ENCODE results near the gene BIRC7.

The BIRC7 gene, protein sequence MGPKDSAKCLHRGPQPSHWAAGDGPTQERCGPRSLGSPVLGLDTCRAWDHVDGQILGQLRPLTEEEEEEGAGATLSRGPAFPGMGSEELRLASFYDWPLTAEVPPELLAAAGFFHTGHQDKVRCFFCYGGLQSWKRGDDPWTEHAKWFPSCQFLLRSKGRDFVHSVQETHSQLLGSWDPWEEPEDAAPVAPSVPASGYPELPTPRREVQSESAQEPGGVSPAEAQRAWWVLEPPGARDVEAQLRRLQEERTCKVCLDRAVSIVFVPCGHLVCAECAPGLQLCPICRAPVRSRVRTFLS

DNA sequence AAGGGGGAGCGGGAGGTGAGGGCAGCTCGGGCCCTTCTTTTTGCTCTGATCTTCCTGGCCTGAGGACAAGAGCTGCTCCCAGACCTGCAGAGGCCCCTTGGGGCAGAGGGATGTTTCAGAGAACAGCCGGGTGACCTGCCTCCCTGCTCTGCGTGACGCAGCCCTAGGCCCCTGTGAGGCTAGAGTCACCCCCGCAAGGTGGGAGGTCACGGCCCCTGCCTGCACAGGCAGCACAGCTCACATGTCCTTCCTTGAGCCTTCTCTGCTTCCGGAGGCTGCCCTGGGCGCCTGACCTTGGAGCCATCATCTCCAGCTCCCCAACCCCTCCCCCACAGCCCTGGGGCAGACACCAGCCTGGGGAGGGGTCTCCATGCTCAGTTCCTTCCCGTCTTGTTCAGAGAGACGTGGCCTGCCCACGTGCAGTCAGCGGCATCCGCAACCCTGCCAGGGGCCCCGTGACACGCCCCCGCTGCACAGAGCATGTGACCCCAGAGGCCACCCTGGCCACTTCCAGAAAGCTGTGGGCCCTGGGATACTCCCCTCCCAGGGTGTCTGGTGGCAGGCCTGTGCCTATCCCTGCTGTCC is at the start of gene BIRC7:
TSS of gene BIRC7 (plus strand) at position 507 of the 585 bp plus-strand sequence. CDS start 192 bp downstream, outside the sequence.
- no peak for DNase-seq (ENCODE audit: low read depth in 2 of 2)

DNA sequence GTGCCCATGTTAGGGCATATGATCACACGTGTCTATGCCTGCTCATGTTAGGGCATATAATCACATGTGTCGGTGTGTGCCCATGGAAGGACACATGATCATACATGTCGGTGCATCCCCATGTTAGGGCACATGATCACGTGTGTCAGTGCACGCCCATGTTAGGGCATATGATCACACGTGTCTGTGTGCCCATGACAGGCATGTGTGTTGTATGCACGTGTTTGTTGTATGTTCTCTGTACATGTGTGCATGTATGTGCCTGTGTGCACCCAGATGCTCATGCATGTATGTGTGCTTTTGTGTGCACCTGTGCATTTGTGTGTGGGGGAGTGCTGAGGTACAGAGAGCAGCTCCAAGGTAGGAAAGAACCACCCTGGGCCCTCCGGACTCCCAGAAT is 49.6 kb upstream of the BIRC7 start:
- DNase-seq (ENCODE audit: low read depth in 2 of 2), result no peak

DNA sequence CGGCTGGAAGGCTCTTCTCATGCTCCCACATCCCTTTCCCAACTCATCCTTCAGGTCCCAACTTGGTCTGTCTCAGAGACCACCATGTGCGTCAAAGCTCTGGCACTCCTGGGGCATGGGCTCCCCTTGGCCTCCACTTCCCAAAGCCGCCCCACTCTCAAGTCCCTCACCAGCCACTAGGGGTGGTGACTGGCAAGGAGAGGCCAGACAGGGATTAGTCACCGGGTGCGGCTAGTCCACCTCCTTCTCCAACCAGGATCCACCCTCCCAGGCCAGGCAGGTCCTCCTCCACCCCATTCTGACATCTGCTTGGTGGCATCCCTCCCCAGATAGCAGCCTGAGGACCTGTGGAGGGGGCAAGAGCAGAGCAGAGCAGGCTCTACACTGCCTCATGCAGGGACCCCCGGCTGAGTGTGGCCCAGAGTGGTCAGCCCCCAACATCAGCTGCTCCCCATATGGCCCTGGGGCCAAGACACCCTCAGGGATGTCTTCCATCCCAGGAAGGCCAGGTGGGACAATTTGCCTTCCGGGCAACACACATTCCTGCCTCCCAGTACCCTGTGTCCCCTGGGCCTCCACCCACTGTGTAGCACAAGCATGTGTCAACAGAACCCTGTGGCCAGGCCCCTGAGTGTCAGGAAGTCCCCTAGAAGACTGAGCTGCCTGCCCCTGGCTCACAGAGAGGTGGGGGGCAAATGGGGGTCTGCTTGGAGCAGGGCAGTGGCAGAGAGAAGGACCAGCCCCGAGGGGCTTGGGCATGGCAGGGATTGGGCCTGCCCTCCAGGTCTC is 49.0 kb upstream of the BIRC7 start:
- DNase-seq (ENCODE audit: low read depth in 2 of 2), result no peak

DNA sequence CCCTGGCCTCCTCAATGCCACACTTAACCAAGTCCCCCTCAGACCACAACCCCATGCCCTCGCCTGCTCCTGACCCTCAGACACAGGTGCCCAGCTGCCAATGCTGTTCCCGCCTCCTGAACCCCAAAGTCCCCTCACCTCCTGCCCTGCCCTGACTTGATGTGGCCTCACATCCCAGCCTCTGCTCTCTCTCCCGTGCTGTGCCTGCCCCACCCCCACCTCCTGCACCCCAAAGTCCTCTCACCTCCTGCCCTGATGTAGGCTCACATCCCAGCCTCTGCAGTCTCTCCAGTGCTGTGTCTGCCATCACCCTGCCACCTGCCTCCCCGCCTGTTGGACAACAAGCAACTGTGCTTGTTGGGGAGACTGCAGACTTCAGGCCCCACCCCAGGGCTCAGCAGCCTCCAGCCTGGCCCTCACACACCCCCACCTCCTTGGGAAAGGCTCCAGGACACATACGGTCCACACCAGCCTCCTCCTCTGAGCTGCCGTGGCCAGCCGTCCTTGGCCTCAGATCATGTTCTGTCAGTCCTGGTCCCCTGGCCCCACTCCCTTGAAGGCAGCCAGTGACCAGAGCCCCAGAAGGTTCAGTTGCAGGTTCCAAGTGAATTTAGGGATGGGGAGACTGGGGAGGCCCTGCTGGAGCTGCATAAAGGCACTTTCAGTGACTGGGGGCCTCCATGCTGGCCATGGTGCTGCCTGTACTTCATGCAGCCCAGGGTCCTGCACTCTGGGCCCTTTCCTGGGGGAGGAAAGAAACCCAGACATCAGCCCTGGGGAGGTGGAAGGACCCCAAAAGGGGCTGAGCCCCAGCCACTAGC is 48.2 kb upstream of the BIRC7 start:
- DNase-seq (ENCODE audit: low read depth in 2 of 2), result no peak

DNA sequence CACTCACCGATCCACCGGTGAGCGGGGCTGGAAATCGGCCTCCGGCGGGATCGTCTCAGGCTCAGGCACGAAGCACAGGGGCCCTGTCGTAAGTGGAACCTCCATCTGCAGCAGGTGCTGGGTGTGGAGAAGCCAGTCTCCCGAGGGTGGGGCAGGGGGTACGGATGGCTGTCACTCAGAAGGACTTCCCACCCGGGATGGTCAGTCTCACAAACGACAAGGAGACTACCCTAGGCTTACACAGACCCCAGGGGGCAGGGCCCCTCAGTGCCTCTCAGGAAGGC is 47.6 kb upstream of the BIRC7 start:
- no peak for DNase-seq (ENCODE audit: low read depth in 2 of 2)

DNA sequence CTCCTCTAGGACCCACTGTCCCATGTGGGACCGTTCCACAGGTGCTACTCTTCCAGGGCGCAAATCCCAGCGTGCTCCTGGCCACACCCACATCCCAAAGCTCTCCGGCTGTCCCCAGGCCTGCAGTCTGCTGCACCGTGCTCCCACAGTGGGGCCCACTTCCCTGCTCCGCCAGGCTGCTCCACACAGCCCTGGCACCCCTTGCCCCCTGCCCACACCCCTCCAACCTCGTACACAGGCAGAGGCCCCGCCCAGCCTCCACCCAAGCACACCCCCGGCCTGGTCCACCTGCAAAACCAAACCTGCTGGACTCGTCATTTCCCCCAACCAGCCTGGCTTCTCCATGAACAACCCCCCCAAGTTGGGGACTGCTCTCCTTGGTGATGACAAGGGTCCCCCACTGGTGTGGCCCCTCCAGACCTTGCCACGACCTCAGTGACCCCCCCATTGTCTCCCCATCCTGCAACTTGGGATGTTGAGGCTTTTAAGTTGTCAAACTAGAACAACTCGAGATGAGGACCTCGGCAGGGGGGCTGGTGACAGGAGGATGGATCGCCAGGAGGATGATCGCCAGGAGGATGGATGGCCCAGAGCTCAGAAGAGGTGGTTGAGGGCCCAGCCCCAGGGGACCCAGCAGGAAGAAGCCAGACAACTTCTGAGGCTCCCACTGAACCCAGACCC is 46.9 kb upstream of the BIRC7 start:
- no peak for DNase-seq (ENCODE audit: low read depth in 2 of 2)

DNA sequence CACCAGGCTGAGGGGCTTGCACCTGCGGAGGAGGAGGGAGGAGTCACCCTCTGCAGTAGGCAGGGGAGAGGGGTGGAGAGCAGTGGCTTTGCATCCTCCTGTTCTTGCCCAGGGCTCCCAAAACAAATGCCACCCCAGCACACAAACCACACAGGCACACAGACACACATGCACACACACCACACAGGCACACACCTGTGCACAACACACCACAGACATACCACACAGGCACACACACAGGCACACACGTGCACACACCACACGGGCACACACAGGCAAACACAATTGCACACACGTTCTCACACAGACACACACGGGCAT is 46.4 kb upstream of the BIRC7 start:
- DNase-seq (ENCODE audit: low read depth in 2 of 2), result no peak

DNA sequence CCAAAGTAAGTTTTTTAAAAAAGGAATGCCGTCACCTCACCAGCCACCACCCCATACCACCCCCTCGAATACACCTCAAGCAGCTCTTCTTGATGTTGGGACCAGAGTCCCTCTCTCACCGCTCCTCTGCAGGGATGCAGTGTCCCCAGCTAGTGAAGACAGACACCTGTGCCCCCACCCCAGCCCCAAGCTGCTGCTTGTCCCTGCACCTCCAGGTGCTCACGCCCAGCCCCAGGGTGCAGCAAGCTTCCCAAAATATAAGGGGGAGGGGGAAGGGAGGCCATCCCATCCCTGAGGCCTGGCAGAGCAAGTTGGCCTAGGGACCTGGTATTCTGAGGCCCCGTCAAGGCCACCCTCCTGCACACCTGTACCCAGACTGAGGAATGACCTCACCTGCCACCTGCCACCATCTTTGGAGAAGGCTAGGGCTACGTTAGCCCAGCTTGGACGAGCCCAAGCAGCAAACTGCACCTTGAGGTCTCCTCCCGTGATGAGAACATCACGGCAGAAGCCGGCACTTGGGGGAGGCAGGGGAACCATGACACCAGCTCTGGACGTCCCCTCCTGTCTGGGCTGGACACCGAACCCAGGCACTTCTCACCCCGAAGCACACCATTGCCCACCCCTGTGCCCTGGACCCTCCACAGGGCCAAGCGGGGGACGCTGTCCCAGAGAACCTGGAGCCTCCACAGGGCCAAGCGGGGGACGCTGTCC is 45.7 kb upstream of the BIRC7 start:
- DNase-seq (ENCODE audit: low read depth in 2 of 2), result no peak

DNA sequence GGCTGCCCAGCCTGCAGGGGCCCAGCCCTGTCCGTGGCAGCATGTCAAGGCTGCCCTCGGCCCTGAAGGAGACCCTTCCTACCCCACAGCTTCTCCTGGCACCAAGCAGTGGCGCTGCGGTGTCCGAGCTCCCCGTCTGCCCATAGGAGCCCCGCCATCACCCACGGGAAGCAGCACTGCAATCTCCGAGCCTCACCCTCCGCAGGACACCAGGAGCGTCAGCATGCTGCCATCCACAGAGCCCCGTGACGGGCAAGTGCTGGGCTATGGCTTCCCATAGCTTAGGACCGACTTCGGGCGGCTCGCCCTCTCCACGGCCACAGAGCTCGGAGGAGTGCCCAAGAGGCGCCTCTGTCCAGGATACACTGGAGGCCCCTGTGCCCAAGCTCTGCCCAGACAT is 44.9 kb upstream of the BIRC7 start:
- no peak for DNase-seq (ENCODE audit: low read depth in 2 of 2)

DNA sequence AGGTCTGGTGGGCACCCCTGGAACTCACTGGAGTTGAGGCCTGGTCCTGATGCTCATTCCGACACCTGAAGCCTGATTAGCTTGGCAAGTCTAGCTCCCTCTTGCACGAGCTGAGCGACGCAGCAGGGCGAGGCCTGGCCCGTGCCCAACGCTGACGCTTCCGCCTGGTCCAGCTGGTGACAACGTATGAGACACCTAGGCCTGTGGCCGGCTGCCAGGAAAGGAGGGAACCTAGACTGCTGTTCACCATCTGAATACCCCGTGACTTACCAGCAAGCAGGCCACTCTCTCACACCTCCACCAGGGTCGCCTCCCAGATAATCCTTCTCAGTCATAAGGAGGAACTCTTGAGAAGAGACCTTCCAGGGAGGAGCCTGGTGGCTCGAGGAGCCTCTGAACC is 44.3 kb upstream of the BIRC7 start:
- DNase-seq (ENCODE audit: low read depth in 2 of 2), result no peak

DNA sequence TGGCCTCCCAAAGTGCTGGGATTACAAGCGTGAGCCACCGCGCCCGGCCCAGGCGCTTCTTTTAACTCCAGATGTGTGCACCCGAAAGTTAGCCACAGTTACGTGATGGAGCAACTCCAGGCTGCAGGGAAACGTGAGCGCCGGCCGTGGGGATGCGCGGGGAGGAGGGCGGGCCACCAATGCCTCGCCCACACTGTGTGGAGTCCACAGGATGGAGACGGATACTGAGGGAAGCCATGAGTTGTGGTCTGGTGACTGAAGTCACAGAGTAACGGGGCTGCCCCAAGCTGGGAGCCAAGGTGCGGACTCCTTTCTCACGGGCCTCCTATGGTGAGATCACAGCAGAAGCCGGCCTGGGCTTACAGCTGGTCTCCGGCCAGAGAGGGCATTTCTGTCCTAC is 43.0 kb upstream of the BIRC7 start:
- DNase-seq (ENCODE audit: low read depth in 2 of 2), result no peak

DNA sequence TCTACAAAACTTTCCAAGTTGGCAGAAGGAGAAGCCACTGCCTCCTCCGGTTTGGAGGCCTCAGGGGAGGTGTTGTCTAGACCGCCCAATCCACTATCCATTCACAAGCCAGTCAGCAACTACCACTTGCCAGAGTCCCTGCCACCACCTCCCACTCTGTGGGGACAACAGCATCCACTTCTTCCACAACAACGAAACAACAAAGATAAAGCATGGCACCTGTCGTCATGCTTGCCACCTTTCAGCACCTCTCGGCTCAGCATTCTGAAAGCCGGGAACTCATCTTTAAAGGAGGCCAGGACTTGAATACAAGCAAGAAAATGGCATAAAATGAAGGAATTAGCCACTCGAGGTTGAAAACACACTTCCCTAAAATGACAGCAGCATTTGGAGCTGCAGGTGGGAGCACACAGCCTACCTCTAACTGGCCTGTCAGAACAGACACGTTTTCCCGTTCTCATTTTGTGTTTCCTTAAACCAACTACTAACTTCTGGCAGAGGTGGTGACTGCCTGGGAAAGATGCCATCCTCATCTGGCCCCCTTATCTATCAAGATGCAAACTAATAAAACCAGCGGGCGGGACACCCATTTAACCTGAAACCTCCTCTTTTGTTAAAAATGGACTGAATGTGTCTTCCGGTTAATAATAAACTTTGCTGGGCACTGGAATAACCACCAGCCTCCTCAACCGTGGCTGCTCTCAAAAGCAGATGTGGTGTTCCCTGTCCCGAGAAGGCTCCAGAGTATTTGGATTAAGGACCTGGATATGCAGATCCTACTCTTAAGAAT is 41.5 kb upstream of the BIRC7 start:
- no peak for DNase-seq (ENCODE audit: low read depth in 2 of 2)

DNA sequence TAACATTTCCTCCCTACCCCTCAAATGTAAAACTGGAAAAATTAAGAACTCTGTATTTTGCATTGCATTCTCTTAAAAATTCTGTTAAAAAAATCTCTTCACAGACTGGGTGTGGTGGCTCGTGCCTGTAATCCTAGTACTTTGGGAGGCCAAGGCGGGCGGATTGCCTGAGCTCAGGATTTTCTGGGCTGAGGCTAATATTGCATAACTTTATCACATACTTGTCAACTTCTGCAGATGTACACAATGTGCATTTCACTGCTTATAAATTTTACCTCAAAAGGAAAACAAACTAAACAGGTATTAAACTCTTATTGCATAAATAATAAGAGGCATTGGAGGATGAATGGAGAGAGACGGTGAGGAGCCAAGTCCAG is 40.9 kb upstream of the BIRC7 start:
- DNase-seq (ENCODE audit: low read depth in 2 of 2), result no peak

DNA sequence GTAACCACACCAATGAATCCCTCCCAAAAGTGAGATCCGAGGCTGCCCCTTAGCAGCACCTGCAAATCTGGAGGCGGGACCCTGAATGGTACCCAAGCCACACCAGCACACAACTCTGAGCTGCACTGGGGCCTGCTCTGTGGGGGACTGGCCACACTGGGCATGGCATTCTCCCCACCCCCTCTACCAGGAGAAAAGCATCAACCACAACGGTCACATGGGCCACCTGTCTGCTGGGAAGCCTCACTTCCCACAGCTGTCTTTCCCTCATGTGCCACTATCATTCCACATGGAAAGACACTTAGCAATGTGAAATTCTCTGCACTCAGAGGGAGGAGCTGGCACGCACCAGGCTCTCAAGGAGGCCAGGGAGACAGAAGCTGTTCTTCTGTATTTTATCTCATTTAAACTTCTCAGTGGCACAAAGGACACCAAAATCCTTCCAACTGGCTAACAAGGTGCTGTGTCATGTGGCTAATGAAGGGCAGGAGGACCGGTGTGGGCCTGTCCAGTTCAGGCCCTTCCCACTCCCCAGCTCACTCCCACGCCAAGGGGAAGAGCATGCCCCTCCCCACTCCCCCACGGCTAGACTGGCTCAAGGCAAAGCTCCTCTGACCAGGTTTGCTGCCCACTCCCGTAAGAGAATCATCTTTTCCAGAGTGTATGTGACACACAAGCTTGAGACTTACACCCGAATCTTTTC is 38.8 kb upstream of the BIRC7 start:
- DNase-seq (ENCODE audit: low read depth in 2 of 2), result no peak

DNA sequence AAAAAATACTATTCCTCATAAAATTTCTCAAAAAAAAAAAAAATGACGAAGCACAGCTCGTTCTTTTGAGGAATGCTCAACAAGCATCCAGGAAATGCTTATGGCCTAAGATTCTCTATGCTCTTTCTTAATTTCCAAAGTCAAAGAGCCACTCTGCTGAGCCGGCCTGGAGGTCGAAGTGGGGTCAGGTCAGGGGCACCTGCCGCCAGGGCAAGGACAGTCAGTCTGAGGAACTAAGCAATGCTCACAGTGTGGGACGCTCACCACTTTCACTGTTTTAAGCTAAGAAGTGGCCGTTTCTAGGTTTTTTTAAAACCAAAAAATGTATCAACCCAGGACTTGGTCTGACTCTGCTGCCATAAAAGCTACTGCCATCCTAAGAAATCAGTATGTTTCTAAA is 37.1 kb upstream of the BIRC7 start:
- no peak for DNase-seq (ENCODE audit: low read depth in 2 of 2)

DNA sequence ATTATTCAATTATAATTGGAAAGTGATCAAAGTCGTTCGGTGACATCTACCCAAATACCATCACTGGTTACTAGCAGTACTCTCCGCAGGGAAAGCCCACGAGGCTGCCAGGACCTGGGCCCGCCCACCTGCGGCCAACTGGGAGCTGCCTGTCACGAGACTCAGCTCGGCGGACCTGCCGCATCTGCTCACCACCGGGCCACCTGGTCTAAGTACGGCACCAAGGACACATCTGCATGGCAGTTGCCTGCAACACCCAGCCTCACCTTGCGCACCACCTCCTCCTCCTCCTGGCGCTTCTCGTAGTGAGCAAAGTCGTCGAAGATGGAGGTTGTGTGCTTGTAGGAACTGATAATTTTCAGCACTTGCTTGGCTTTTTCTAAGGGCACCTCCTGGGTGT is 33.7 kb upstream of the BIRC7 start:
- no peak for DNase-seq (ENCODE audit: low read depth in 2 of 2)

DNA sequence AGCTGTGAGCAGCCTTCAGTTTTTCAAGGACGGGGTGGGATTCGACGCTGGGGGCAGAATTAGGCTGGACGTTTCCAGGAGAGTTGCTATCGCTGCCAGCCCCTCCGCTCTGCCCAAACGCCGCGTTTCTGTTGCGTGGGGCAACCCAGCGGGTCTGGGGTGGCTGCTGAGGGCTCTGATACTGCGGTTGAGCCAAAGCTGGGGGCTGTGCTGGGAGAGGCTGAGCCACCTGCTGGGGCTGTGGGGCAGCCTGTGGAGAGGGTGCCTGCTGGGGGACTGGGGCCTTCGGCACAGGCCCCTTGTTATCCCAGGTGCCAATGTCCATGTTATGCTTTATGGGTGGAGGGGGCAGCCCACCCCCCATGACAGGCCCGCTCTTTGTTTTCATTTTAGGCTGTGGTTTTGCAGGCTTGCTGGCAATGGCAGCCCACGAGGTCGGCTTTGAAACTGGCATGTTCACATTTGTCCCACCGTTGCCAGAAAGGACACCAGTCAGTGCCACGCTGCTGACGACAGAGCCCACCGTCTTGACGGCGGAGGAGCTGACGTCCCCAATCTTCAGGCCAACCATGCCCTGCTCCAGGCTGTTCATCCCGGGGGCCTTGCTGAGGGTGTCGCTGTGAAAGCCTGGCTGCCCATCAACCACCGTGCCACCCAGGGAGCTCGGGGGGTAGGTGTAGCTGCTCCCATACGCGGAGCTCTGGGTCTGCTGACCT is 32.7 kb upstream of the BIRC7 start:
- no peak for DNase-seq (ENCODE audit: low read depth in 2 of 2)

DNA sequence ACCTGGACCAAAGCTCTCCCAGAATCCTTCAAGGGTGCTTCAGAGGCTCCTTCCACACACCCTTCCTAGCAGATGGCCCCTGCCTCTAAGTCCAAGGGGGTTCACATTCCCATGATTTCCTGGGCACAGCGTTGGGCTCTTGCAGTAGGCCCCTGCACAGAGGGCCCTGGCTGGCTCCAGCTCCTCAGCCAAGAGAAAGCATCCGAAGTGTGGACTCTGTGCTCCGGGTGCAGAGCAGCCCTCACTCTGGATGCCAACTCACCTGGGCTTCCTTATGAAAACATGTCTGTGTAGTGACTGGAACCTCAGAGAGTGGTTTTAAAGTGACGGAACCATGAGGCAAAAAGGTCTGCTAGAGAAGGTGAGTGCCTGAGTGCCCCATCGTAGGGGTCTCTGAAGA is 31.3 kb upstream of the BIRC7 start:
- DNase-seq (ENCODE audit: low read depth in 2 of 2), result no peak

DNA sequence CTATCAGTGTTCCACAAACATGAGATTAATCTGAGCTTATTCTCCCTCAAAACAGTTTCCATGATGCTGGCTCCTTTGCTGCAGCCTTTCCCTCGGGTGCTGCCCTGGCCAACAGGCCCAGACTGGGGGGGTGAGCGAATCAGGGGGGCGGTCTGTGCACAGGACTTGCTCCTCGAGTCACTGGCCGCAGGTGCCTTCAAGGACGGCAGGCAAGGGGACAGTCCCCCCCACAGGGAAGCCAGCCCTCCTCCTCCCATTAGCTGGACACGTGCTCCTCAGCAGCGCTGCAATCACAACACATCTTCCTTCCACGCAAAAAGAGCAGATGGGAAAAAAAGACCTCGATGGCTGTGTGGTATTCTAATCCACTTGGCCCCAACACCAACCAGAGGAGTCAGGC is 29.8 kb upstream of the BIRC7 start:
- no peak for DNase-seq (ENCODE audit: low read depth in 2 of 2)
